GM12878 (cell line): ENCODE data around the gene AP1S3. TPM values are rescaled to one million over a fixed set of nuclear protein-coding genes. Genes with fewer than 3 reads are reported as not detected.

Source experiments
- ATAC-seq: fragments of 200-7000 bp; cut with Tn5 transposase; 3 replicates; pipeline ENCODE4 v1.9.1; 2020; ENCODE audit warnings: mild to moderate bottlenecking, moderate library complexity
- BruUV-seq: library from RNA; stranded (reverse); fragments of 400-500 nt; replicated peaks from 2 replicates; lab custom pipeline; 2021; lab: Mats Ljungman, UMichigan
- CTCF ChIA-PET: fragments of 300-600 bp; sonication (Branson Sonifier 250); formaldehyde crosslinking; extraction: SDS; loops from one replicate; lab custom pipeline; 2021; ENCODE audit warnings: inconsistent platforms; lab: Yijun Ruan, JAX
- POLR2A ChIA-PET: fragments of 350-600 bp; formaldehyde crosslinking; extraction: SDS; loops from one replicate; lab custom pipeline; 2021; ENCODE audit warnings: inconsistent platforms; lab: Charles Lee
- RAD21 ChIA-PET: fragments of 300-600 bp; sonication (Branson Sonifier 250); formaldehyde crosslinking; loops from one replicate; lab custom pipeline; 2023; ENCODE audit warnings: antibody characterized with exemption; ENCODE audit not compliant: unreplicated experiment; lab: Charles Lee
- SMC1A ChIA-PET: fragments of 300-600 bp; sonication (Branson Sonifier 250); formaldehyde crosslinking; loops from one replicate; lab custom pipeline; 2023; ENCODE audit not compliant: unreplicated experiment, uncharacterized antibody; lab: Charles Lee
- DNase-seq: peaks from one replicate; pipeline ENCODE4 v3.0.0-alpha.2; 2011; ENCODE audit warnings: low read depth, low spot score
- FAIRE-seq: peaks from 3 replicates; lab custom pipeline; 2011; peaks lifted over from hg19 to GRCh38; lab: Jason Lieb, UNC
- H2AFZ ChIP-seq: 2 replicates; pipeline ENCODE4 v1.6.0; 2011; ENCODE audit warnings: low read depth, low read length, control low read depth; ENCODE audit not compliant: control insufficient read depth
- H3K27ac ChIP-seq: 2 replicates; pipeline ENCODE4 v1.5.1; 2011; ENCODE audit warnings: control low read depth; ENCODE audit not compliant: control insufficient read depth, insufficient read depth
- H3K27me3 ChIP-seq, 2 experiments: replicated peaks in 1 of 2; 2 replicates each; pipeline versions ENCODE4 v1.6.0 to v1.6.1; 2011; ENCODE audit warnings: low read length in 1 of 2; ENCODE audit not compliant: control insufficient read depth in 2 of 2, insufficient read depth in 2 of 2
- H3K36me3 ChIP-seq, 2 experiments: 2 replicates each; pipeline ENCODE4 v1.5.1; 2011; ENCODE audit warnings: low read length in 1 of 2; ENCODE audit not compliant: control insufficient read depth in 2 of 2, insufficient read depth in 2 of 2
- H3K4me1 ChIP-seq: 2 replicates; pipeline ENCODE4 v1.6.1; 2011; ENCODE audit warnings: mild to moderate bottlenecking, low read length, moderate library complexity, mixed read lengths; ENCODE audit not compliant: control insufficient read depth, insufficient read depth
- H3K4me2 ChIP-seq: 2 replicates; pipeline ENCODE4 v1.6.0; 2011; ENCODE audit warnings: control low read depth; ENCODE audit not compliant: control insufficient read depth, insufficient read depth
- H3K4me3 ChIP-seq: fragments of 200-600 bp; sonication (generic); 2 replicates; pipeline ENCODE4 v1.5.1; 2016
- H3K79me2 ChIP-seq: 2 replicates; pipeline ENCODE4 v1.6.0; 2011; ENCODE audit warnings: low read length; ENCODE audit not compliant: control insufficient read depth, insufficient read depth
- H3K9ac ChIP-seq: 2 replicates; pipeline ENCODE4 v1.8.0; 2011; ENCODE audit warnings: low read length, control low read depth, mixed read lengths; ENCODE audit not compliant: control insufficient read depth, insufficient read depth
- H3K9me3 ChIP-seq: replicated peaks from 3 replicates; pipeline ENCODE4 v1.5.1; 2011; ENCODE audit warnings: mild to moderate bottlenecking, low read length; ENCODE audit not compliant: control insufficient read depth, insufficient read depth
- H4K20me1 ChIP-seq: 2 replicates; pipeline ENCODE4 v1.6.0; 2011; ENCODE audit not compliant: control insufficient read depth, insufficient read depth
- BACH1 ChIP-seq: fragments of 450-650 bp; IDR thresholded peaks from 2 replicates; pipeline ENCODE4 v1.6.1; 2017; ENCODE audit warnings: mild to moderate bottlenecking, borderline replicate concordance
- BCL11A ChIP-seq: IDR thresholded peaks from 2 replicates; pipeline ENCODE4 v1.6.1; 2011; ENCODE audit warnings: low read depth, low read length
- CREB1 ChIP-seq: IDR thresholded peaks from 2 replicates; pipeline ENCODE4 v1.6.1; 2012; ENCODE audit warnings: low read depth, mild to moderate bottlenecking, inconsistent platforms
- FOS ChIP-seq: IDR thresholded peaks from 3 replicates; pipeline ENCODE4 v1.6.1; 2011; ENCODE audit warnings: borderline replicate concordance; ENCODE audit not compliant: insufficient read length; ENCODE audit errors: extremely low read depth
- FOXM1 ChIP-seq: IDR thresholded peaks from 2 replicates; pipeline ENCODE4 v1.6.1; 2012; ENCODE audit warnings: low read depth, mild to moderate bottlenecking, inconsistent platforms, low read length, moderate library complexity
- IKZF2 ChIP-seq, 2 experiments: fragments of 450-650 bp; IDR thresholded peaks; 2 replicates each; pipeline ENCODE4 v1.6.1; 2017; ENCODE audit warnings: mild to moderate bottlenecking in 2 of 2, moderate library complexity in 2 of 2
- LARP7 ChIP-seq: fragments of 450-650 bp; IDR thresholded peaks from 2 replicates; pipeline ENCODE4 v1.6.1; 2017; ENCODE audit warnings: mild to moderate bottlenecking
- MEF2A ChIP-seq: IDR thresholded peaks from 2 replicates; pipeline ENCODE4 v1.6.1; 2011; ENCODE audit warnings: low read depth, mild to moderate bottlenecking, low read length, moderate library complexity; ENCODE audit not compliant: insufficient read depth
- MXI1 ChIP-seq: fragments of 150-350 bp; IDR thresholded peaks from 2 replicates; pipeline ENCODE4 v1.6.1; 2011; ENCODE audit warnings: low read depth, mild to moderate bottlenecking, inconsistent platforms, low read length, improper control_type of control experiment
- NBN ChIP-seq: fragments of 450-650 bp; IDR thresholded peaks from 2 replicates; pipeline ENCODE4 v1.6.1; 2016
- SMAD5 ChIP-seq: IDR thresholded peaks from 2 replicates; pipeline ENCODE4 v1.6.1; 2016; ENCODE audit warnings: antibody characterized with exemption, low read depth
- SREBF2 ChIP-seq: IDR thresholded peaks from 2 replicates; pipeline ENCODE4 v1.6.1; 2012; ENCODE audit warnings: mild to moderate bottlenecking, low read length
- TBL1XR1 ChIP-seq: IDR thresholded peaks from 2 replicates; pipeline ENCODE4 v1.6.1; 2012; ENCODE audit warnings: low read depth, low read length, improper control_type of control experiment
- WGBS: methylation state at CpG from one replicate; pipeline ENCODE4 v1.1.6; 2016; ENCODE audit warnings: low lambda C conversion rate; ENCODE audit not compliant: insufficient replicate concordance, insufficient coverage; ENCODE audit errors: missing lambda C conversion rate; 5-methylcytosine and 5-hydroxymethylcytosine counted together
- in situ Hi-C: fragments of 300-500 bp; cut with MboI; formaldehyde crosslinking; loops from 9 replicates; pipeline ENCODE4 v1.14.3; 2018; ENCODE audit warnings: mixed read lengths
- intact Hi-C: fragments of 100-400 bp; cut with micrococcal nuclease; formaldehyde crosslinking; loops from one replicate; pipeline ENCODE4 v1.14.2; 2022; ENCODE audit not compliant: unreplicated experiment
- polyA plus RNA-seq, 11 experiments: library from polyadenylated mRNA; depleted of rRNA in 4 of 11; unstranded in 6 of 11; stranded (reverse) in 5 of 11; fragments of >200 nt; fragmentation: Nextera tagmentation in 4 of 11; fragmentation: Illumina TruSeq in 1 of 11; extraction: Ambion mirVana in 4 of 11; extraction: Trizol in 1 of 11; gene quantifications; 1 replicate in 1 of 11; 2 replicates in 10 of 11; pipeline versions ENCODE4 v1.2.1 to v1.2.3, GENCODE V29; 2011 to 2016; ENCODE audit warnings: inconsistent platforms in 2 of 11, missing spikeins in 2 of 11, low read depth in 1 of 11
- total RNA-seq, 4 experiments: library from RNA; depleted of rRNA in 3 of 4; stranded (reverse); fragments of >200 nt in 3 of 4; fragmentation: Illumina TruSeq in 1 of 4; extraction: Trizol in 1 of 4; gene quantifications; 2 replicates each; pipeline versions ENCODE4 v1.2.1 to v1.2.3, GENCODE V29; 2013 to 2021
- TF ChIP-seq, protein P1 (sequence below): IDR thresholded peaks from 2 replicates; pipeline ENCODE4 v1.6.1; 2011; ENCODE audit warnings: mild to moderate bottlenecking, low read depth, low read length, moderate library complexity; ENCODE audit not compliant: insufficient replicate concordance
- TF ChIP-seq, protein P2 (sequence below): fragments of 450-650 bp; IDR thresholded peaks from 2 replicates; pipeline ENCODE4 v1.6.1; 2018; ENCODE audit warnings: mild to moderate bottlenecking, low read depth, moderate library complexity; ENCODE audit not compliant: partially characterized antibody
- TF ChIP-seq, protein P3 (sequence below): fragments of 150-350 bp; IDR thresholded peaks from 2 replicates; pipeline ENCODE4 v1.6.1; 2014; ENCODE audit warnings: mild to moderate bottlenecking, low read depth, low read length
- TF ChIP-seq, protein P4 (sequence below): fragments of 450-650 bp; IDR thresholded peaks from 2 replicates; pipeline ENCODE4 v1.6.1; 2017; ENCODE audit warnings: low read depth, mild to moderate bottlenecking, moderate library complexity

The AP1S3 gene
- total and polyA plus RNA-seq, 10 of the 15 experiments (the other 5 are each of a cell fraction or from before 2014, with no cell fraction given), result 2.6 to 14.3 (median 9.2) TPM

DNA sequence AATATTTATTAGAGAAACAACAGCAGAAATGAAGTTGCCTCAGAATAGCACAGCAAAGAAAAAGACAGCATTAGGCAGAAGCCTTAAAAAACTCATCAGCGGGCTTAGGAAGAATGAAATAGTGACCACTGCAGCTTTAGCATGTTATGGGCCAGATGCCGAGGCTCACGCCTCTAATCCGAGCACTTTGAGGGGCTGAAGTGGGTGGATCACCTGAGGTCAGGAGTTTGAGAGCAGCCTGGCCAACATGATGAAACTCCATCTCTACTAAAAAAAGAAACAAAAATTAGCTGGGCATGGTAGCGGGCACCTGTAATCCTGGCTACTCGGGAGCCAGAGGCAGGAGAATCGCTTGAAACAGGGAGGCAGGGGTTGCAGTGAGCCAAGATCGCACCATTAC lies 32.4 kb downstream of the AP1S3 start:
- FAIRE-seq (no peak), DNase-seq (no peak), ATAC-seq (peak; percentile 12)
- BruUV-seq, result no TSS peak
- peak overlapping the region; percentile 61 for H3K4me2 ChIP-seq
- ChIA-PET CTCF (interaction anchor here (1.1 kb wide), 1 partner anchor 165 kb away, joined by 3 read pairs; no protein-coding TSS in a partner anchor), POLR2A (interaction anchor here (0.6 kb wide), 1 partner anchor 27 kb away, joined by 4 read pairs; no protein-coding TSS in a partner anchor), SMC1A (no interaction called here)
- no peaks in the 10 kb centered on the region for H4K20me1 ChIP-seq
- intact Hi-C loops, result no loop called here
- no peak overlapping the region for H2AFZ ChIP-seq
- H3K9ac ChIP-seq, result no peak overlapping the region
- H3K27ac ChIP-seq, result peak overlapping the region; percentile 53
- H3K27me3 ChIP-seq, result no peaks in the 10 kb centered on the region
- peak overlapping the region; percentile 8; the same call in 1 of the 2 replicates for H3K4me3 ChIP-seq
- H3K4me1 ChIP-seq, result peaks cover 16% of the 10 kb centered on the region
- H3K79me2 ChIP-seq, result peaks cover 8% of the 10 kb centered on the region
- H3K36me3 ChIP-seq, result no peaks in the 10 kb centered on the region
- in situ Hi-C loops, result no loop called here
- TF ChIP-seq IKZF2 (IDR thresholded peaks at IDR 0.05) (no peak), LARP7 (no peak), MXI1 (no peak), MEF2A (no peak), CREB1 (no peak), FOS (no peak), BACH1 (no peak), BCL11A (no peak), NBN (no peak), FOXM1 (no peak), SMAD5 (no peak), TBL1XR1 (no peak), SREBF2 (no peak)
- TF ChIP-seq, protein P1, sequence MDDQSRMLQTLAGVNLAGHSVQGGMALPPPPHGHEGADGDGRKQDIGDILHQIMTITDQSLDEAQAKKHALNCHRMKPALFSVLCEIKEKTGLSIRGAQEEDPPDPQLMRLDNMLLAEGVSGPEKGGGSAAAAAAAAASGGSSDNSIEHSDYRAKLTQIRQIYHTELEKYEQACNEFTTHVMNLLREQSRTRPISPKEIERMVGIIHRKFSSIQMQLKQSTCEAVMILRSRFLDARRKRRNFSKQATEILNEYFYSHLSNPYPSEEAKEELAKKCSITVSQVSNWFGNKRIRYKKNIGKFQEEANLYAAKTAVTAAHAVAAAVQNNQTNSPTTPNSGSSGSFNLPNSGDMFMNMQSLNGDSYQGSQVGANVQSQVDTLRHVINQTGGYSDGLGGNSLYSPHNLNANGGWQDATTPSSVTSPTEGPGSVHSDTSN, result no peak
- TF ChIP-seq, protein P2, sequence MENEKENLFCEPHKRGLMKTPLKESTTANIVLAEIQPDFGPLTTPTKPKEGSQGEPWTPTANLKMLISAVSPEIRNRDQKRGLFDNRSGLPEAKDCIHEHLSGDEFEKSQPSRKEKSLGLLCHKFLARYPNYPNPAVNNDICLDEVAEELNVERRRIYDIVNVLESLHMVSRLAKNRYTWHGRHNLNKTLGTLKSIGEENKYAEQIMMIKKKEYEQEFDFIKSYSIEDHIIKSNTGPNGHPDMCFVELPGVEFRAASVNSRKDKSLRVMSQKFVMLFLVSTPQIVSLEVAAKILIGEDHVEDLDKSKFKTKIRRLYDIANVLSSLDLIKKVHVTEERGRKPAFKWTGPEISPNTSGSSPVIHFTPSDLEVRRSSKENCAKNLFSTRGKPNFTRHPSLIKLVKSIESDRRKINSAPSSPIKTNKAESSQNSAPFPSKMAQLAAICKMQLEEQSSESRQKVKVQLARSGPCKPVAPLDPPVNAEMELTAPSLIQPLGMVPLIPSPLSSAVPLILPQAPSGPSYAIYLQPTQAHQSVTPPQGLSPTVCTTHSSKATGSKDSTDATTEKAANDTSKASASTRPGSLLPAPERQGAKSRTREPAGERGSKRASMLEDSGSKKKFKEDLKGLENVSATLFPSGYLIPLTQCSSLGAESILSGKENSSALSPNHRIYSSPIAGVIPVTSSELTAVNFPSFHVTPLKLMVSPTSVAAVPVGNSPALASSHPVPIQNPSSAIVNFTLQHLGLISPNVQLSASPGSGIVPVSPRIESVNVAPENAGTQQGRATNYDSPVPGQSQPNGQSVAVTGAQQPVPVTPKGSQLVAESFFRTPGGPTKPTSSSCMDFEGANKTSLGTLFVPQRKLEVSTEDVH, result no peak
- TF ChIP-seq, protein P3, sequence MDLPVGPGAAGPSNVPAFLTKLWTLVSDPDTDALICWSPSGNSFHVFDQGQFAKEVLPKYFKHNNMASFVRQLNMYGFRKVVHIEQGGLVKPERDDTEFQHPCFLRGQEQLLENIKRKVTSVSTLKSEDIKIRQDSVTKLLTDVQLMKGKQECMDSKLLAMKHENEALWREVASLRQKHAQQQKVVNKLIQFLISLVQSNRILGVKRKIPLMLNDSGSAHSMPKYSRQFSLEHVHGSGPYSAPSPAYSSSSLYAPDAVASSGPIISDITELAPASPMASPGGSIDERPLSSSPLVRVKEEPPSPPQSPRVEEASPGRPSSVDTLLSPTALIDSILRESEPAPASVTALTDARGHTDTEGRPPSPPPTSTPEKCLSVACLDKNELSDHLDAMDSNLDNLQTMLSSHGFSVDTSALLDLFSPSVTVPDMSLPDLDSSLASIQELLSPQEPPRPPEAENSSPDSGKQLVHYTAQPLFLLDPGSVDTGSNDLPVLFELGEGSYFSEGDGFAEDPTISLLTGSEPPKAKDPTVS, result no peak
- TF ChIP-seq, protein P4, sequence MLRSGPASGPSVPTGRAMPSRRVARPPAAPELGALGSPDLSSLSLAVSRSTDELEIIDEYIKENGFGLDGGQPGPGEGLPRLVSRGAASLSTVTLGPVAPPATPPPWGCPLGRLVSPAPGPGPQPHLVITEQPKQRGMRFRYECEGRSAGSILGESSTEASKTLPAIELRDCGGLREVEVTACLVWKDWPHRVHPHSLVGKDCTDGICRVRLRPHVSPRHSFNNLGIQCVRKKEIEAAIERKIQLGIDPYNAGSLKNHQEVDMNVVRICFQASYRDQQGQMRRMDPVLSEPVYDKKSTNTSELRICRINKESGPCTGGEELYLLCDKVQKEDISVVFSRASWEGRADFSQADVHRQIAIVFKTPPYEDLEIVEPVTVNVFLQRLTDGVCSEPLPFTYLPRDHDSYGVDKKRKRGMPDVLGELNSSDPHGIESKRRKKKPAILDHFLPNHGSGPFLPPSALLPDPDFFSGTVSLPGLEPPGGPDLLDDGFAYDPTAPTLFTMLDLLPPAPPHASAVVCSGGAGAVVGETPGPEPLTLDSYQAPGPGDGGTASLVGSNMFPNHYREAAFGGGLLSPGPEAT, result no peak
- TF ChIP-seq, all 136 proteins: peak for 0
- RAD21 ChIA-PET, result no interaction called here
- 66% methylated on average over 8 of the region's 8 CpGs for WGBS
- H3K9me3 ChIP-seq, result peaks cover 2% of the 10 kb centered on the region; the same call in 1 of the 3 replicates
